Dermis microvascular lymphatic vessel endothelial cell (primary cell): ENCODE measurements around the gene MYADML2. TPM values are rescaled to one million over a fixed set of nuclear protein-coding genes. Genes with fewer than 3 reads are reported as not detected.
"Not testable (repeated sequence)": the region's sequence is repeated elsewhere in the genome, so short reads cannot be mapped to it uniquely, and the experiment has no call there.

Source experiments
- DNase-seq, 2 donors: peaks; one replicate each; pipeline versions ENCODE4 v3.0.0 to v3.0.0-alpha.2; 2010; ENCODE audit warnings: low read depth in 2 of 2
- total RNA-seq: library from RNA; depleted of rRNA; stranded (reverse); fragments of >200 nt; gene quantifications from 2 replicates; pipeline ENCODE4 v1.2.1, GENCODE V29; 2014

The MYADML2 gene
- total RNA-seq, 1 donor from 2014 or later = not detected

DNA sequence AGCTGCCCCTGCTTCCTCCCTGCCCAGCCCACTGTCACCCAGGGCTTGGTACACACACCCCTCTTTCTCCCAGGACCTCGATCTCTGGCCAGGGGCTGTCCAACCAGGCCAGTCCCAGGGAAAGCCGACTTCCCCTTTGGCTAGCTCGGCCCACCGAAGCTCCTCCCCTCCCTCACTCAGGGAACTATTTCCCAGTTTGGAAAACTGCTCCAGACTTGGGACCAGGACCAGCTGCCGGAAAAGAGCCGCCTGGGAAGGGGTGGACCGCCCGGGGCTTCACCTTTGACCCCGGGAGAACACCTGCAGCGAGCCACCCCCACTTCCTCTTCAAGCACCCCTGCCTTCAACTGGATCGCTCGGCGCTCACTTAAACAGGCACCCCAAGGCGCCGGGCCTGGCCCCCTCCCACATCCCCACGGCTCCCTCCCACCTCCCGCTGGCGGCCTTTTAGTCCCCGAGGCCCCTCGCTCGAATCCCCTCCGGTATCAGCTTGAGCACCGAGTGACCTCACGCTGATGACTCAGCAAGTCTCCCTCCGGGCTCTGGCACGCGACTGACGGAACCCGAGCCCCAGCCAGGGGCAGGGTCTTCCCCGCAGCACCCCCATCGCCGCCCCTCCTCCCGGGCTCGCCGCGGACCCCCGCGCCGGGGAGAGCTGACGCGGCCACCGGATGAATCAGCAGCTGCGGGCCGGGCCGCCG is 20.4 kb downstream of the MYADML2 start:
- DNase-seq = peak; percentile 66 to 87

DNA sequence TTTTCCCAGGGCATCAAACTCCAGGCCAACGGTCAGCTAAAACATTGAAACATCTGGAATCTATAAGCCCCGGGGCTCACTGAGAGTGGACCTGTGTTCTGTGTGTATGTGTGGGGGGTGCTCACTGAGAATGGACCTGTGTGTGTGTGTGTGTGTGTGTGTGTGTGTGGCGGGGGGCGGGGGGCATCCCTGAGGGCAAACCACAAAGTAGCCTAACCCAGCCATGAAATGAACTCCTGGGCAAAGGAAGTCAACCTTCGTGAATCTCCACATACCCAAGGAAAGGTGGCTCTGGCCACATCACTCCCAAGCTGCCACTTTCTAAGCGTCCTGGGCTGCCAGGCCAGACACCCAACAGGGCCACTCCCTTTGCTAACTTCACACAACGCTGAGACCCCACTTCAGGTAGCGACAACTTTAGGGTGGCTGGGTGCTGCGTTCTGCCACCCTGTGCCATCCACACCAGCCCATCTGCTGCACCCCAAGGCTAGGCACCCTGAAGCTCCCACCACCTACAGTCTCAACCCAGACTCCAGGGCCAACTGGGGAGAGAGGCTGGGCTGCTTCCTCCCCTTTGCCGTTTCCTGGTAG is 21.1 kb downstream of the MYADML2 start:
- DNase-seq = no peak

GRCh38 chr17:81924557-81925532 is 22.2 kb downstream of the MYADML2 start:
- DNase-seq = no peak

- DNase-seq = peak in 1 of 2 donors; percentile 36
These were observed 23.5 kb downstream of the MYADML2 start for GRCh38 chr17:81923302-81924260.

GRCh38 chr17:81922566-81923301 is 24.3 kb downstream of the MYADML2 start:
- no peak for DNase-seq

DNA sequence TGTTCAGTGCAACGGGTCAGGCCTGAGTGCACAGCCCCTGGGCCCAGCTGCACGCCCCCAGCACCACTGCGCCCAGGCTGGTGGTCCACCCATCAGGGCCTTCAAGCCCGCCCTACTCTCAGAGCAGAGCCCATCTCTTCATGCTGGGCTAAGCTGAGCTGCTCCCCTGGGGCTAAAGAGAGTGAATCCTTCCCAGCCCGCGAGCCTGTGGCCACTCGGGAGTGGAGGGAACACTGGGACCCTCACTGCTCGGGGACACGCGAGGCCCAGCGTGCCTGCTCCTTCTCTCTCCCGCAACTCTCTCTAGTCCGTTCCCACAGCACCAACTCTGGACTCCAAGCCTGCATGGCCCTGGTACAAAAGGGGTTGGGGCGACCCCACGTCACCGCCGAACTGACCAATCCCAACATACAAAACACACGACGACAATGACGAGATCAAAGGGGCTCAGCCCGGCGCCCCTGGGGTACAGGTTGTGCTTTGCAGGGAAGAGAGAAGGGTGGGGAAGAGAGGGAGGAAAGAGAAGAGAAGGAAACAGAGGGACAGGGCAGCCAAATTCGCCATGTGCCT is 25.0 kb downstream of the MYADML2 start:
- no peak for DNase-seq

- DNase-seq = no peak
These were observed 25.5 kb downstream of the MYADML2 start for GRCh38 chr17:81921537-81921862.

- no peak for DNase-seq
These were observed 26.2 kb downstream of the MYADML2 start for GRCh38 chr17:81920612-81921536.

GRCh38 chr17:81918832-81919545 is 28.0 kb downstream of the MYADML2 start:
- no peak for DNase-seq

- not testable (repeated sequence) for DNase-seq
These were observed 28.7 kb downstream of the MYADML2 start for GRCh38 chr17:81918333-81918669.

DNA sequence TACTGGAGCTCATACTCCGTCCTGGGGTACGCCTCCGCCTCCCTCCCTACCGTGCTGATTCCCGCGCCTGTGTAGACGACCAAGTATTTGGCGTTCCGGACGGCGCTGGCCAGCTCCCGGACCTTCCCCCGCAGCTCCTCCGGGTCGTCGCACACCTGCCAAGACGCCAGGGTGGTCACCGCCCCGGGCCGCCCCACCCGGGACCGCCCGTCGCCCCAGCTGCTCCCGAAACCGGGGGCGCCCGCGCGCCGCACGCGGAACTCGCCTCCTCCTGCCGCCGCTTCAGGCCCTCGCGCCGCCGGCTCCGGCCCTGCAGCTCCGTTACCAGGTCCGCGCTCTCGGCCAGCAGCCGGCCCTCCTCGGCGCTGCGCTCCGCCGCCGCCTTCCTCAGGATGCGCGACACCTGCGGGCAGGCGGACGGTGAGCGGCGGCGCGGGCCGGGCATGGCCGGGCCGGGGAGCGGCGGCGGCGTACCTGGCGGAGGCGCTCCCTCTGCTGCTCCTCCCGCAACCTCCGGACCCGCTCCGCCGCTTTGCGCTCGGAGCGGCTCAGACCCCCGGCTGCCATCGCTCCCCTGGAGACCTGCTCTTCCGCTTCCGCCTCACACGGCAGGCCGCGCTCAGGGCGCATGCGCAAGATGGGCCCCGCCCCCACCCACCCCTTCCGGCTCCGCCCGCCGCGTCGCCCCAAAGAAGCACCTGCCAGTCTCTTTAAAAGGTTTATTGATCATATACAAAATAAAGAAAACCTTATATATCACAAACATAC is 29.3 kb downstream of the MYADML2 start, which contains the start of gene SIRT7:
SIRT7 (minus strand) TSS at position 612 of the 768 bp plus-strand sequence; CDS start at position 567, 45 bp downstream.
- DNase-seq = peak; percentile 40 to 73

DNA sequence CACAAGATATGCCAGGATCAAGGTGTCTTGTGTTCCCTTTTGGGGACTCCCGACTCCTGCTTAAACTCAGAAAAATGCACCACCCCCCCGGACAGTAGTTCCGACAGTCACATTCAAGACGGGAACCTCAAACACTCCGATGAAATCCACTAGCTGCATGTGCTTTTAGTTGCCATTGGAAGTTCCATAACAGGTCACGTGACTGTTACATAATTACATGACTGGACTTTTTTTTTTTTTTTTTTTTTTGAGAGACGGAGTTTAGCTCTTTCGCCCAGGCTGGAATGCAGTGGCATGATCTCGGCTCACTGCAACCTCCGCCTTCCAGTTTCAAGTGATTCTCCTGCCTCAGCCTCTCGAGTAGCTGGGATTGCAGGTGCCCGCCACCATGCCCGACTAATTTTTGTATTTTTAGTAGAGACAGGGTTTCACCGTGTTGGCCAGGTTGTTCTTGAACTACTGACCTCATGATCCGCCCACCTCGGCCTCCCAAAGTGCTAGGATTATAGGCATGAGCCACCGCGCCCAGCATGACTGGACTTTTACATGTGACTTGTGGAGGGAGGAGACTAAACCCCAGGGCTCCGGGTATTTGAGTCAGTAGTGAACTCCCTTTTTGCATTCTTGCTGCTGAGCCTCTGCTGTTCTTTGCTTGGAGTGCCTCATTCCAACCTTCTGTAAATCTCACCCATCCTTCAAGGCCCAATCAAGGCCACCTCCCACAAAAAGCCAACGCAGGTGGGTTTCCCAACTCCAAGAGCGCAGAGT is 30.6 kb downstream of the MYADML2 start:
- DNase-seq = no peak

- DNase-seq = no peak
These were observed 31.7 kb downstream of the MYADML2 start for GRCh38 chr17:81915331-81915730.

- DNase-seq = no peak
These were observed 32.8 kb downstream of the MYADML2 start for GRCh38 chr17:81914103-81914850.

DNA sequence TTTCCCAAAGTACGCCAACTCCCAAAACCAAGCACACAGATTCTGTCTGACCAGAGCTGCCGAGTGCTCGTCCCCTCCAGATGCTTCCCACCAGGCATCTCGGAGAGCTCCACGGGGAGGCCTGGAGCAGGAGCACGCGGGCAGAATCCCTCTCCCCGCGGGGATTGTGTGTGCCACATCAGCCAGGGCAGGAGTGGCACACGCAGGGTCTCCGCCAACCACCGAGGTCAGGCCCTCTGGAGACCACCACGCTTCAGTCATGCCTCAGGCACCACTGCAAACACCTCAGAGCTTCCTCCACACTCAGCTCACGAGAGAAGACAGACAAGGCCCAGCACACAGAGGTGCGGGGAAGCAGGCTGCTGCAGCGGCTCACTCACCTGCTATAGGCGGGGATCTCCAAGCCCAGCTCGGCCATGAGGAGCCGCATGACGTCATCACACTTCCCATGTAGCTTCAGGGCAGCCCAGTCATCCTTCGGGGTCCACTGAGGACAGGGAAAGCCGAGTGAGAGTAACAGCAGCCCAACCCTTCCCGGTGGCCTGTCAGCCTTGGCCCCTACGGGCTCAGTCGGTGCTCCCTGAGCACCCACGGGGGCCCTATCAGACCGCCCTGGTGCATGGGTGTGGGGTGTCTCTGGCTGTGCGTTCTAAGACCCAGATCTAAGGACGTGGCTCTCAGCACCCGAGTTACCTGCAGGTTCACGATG is 33.5 kb downstream of the MYADML2 start:
- DNase-seq = no peak
